NCI-H1105 treated with DMSO at 0.1 percent for 48 hours (cell line): ENCODE measurements around the gene ZMYND8.
"Not testable (repeated sequence)": the region's sequence is repeated elsewhere in the genome, so short reads cannot be mapped to it uniquely, and the experiment has no call there.

Experiments
- DNase-seq: peaks from one replicate; lab custom pipeline; 2025; lab: John Stamatoyannopoulos, UW

Gene ZMYND8

DNA sequence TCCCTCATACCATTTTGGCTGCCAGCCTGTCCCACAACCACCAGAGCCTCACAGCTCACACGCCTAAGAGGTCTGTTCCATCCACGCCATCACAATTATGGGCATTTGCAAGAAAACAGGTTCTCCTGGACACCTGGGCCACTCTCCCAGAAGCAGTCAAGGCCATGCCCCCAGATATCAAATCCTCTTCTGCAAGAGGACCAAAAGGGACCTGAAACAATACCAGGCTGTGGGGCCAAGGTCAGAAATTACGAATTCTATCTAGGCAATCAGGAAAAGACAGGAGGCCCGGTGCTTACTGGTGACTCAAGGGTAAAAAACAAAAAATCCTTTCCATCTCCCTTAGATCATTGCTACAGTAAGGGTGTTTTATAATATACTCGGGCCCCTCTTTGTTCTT is 69.8 kb downstream of the ZMYND8 start:
- DNase-seq = no peak

DNA sequence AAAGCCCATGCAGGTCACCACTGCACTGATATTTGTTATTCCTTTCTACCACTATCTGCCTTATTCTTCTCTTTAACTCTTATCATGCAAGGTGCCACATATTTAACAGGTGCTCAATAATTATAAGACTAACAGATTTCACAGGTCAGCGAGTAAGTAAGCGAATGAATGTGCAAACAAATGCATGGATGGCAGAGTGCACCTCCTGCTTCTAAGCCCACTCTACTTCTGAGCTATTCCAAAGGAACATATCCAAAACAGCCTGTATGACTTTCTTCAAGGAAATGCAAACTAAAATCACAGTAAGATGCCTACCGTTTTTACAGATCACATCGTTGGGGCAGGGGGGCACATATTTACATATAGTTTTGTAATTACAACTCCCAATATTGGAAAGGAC is 71.3 kb downstream of the ZMYND8 start:
- DNase-seq = no peak

DNA sequence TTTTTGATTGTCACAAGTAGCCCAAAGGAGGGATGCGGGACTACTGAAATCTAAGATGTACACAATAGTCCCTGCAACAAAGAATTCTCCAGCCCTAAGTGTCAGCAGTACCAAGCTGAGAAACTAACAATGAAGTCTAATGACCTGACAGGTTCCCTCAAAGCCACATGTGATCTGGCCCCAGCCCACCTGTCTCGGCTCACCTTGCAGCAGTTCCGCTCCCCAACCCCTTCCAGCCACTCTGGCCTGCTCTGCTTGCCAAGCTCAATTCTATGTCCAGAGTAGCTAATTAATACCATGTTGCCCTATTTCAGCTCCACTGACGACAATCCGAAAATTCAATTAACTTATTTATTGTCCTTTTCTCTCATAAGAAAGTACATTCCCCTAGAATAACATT is 72.1 kb downstream of the ZMYND8 start:
- no peak for DNase-seq

DNA sequence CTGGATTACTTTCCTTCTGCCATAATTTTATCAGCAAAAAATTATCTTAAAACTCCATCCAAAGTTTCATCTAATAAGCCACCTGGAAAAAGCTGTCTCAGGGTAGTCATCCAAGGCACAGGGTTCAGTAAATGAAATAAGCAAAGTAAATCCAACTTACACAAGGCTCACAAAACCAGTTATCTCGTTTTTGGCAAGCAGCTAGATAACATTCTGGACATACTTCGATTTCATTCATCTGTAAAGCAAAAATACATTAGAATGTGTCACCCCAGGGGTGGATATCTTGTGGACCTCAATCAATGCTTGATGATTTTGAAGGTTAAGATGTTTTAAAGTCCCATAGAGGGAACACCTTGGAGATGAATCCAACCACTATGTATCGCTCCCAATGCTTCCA is 73.1 kb downstream of the ZMYND8 start:
- DNase-seq = no peak

DNA sequence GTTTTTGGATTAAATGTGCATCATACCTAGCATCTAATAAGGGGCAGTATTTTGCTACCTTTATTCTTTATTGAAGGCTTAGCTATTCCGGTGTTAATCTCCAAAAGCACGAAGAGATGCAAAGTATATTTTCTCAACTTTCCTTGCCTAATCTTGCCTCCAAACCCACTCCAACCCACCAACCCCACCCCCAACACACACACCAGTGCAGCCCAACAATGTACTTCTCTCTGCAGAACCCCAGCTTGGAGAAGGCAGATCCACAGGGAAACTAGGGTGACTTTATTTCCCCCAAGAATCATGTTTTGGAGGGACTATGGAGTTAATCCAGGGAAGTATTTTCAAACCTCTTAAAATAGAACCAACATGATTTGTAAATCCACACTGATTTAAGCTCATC is 73.6 kb downstream of the ZMYND8 start:
- DNase-seq = no peak

DNA sequence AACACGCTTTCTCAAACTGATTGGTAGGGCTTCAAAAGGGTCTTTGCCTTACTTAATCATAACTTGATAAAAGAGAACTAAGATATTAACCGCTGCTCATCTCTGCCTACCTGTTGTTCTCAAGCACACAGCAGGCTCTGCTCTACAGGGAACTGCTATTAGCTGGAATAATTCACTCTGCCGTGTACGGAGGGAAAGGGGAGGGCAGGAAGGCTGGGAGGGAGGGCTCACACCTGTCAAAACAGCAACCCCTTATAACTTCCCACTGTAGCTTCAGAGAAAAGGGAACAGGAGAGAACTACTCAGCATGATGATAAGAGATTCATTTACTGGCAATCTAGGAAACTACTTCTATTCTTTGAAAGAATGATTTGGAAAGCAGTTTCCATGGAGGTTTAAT is 75.1 kb downstream of the ZMYND8 start:
- DNase-seq = peak; percentile 85

DNA sequence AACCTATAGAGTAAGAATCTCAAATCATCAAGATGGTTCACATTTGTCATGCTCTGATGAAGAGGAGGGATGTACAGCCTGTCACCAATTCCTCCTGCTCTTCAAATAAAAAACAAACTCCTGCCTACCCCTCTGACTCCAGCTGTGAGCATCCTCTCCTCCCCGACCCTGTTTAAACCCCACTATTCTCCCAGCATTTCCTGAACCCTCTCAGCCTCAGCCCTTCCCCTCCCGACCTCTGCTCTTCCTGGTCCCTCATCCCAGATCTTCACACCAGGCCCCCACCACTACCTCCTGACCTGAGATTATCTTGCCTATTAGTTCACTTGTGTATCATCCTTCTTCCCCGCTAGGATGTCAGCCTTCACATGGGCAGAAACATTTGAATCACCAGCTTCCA is 75.8 kb downstream of the ZMYND8 start:
- no peak for DNase-seq

DNA sequence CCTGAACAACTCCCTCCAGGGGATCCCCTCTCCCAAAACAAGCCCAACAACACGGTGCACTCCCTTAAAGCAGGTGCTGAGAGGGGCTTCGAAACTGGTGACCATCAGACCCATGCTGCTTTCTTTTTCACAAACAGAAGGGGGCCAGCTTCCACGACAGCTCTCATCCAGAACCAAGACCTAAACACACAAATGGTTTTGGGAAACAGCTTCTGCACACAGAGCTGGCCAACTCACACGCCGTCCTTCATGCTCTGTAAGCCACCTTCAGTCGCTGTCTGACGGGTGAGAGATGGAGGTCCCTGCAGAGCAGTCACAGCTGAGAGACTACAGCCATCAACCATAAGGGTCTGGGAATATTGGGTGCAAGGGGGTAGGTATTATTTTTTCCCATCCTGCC is 76.3 kb downstream of the ZMYND8 start:
- DNase-seq = no peak

DNA sequence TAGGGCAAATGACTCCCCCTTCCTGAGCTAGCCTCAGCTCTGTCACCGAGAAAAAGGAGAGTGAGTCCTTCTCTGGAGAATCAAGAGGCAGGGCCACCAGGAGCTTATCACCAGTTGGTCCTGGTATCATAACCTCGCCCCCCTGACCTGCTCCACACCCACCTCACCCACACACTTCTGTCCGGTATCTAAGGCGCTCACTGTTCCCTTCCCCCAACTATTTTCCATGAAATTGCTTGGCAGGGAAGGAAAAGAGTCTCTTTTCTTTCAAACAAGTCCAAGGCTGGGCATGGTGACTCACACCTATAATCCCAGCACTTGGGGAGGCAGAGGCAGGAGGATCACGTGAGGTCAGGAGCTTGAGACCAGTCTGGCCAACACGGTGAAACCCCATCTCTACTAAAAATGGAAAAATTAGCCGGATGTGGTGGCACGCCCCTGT is 77.6 kb downstream of the ZMYND8 start:
- DNase-seq = no peak

DNA sequence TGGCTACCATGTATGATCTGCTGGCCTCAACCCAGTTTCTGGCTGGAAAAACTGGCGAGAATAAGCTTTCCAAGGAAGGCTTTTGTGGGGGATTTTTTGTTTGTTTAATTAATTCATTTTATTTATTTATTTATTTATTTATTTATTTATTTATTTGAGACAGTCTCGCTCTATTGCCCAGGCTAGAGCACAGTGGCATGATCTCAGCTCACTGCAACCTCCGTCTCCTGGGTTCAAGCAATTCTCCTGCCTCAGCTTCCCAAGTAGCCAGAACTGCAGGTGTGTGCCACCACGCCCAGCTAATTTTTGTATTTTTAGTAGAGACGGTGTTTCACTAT is 79.0 kb downstream of the ZMYND8 start:
- not testable (repeated sequence) for DNase-seq

DNA sequence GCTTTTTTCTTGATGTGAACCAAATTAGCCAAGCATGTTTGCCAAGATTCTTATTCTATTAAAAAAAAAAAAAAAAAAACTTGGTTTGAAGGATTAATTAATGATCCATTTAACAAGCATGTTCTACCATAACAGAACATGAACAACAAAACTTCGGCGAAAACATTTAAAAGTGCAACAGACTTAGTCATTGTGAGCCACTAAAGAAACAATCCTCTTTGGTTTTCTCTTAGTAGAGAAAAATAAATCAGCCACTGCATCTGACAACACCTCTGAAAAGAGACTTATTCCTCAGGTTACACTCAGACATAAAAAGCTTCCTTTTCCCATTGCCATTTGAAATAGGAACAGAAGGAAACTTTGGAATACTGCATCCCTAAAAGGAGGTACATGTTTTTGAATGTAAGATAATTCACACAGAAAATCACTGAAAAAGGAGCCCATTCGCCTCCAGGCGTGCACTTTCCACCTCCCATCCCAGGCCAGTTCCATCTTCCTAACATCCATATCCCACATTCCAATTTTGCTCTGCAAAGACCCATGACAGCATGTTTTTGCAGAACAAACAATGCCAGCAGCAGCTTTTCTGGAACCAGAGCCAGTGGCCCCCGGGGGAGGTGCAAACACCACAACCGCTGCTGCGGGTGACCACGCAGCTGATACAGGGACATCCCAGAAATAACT is 79.5 kb downstream of the ZMYND8 start:
- no peak for DNase-seq

DNA sequence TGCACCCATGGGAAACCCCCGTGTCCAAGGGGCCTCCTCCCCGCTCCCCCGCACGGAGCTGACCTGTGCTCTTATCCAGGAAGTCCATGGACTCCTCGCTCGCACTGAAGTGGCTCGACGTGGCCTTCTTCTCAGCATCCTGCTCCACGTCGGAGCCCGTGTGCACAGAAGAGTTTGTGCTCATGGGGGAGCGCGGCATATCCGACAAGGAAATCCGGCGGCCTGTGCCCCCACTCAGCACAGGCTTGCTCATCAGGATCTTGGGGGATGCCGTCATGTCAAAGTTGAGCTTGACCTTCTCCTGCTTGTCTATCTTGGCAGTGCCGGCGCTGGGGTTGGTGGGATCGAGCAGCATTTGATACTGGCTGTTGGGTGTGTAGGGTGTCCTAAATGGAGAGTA is 80.2 kb downstream of the ZMYND8 start:
- no peak for DNase-seq

DNA sequence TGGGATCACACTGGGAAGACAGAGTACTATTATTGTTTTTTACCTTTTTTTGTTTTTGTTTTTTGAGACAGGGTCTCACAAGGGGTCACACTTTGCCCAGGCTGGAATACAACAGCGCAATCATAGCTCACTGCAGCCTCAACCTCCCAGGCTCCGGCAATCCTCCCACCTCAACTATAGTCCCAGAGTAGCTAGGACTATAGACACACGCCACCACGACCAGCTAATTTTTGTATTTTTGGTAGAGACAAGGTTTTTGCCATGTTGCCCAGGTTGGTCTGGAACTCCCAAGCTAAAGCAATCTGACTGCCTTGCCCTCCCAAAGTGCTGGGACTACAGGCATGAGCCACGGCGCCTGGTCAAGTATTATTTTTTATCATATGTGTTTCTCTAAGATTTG is 81.0 kb downstream of the ZMYND8 start:
- DNase-seq = no peak

DNA sequence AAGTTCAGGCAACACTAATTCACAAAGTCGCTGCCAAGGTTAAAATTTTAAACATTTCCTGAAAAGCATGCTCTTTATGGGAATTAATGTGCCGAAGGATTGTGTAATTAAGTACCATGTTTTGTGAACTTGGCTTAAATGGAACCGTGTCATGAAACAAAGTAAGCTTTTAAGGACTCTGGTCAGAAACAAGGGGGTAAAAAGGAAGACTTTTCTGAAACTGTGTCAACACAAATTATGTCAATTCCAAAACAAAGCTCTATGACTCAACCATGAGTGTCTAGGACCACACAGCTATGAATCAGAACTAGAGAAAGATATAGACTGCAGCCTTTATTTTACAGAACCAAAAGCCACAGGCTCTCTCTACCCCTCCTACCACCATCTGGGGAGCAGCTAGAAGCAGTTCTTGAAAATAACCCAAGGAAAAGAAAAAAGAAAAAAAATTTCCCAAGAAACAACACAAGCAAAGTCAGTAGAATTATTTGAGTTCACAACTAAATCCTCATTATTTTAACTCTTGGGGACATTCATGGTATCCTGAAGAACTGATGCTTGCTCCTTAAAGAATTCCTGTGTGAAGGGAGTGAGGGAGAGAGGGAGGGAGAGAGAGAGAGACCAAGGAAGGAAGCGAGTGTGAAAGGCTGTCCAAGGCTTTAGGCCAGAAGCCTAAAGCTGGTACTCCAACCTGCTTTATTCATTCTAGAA is 81.9 kb downstream of the ZMYND8 start:
- no peak for DNase-seq

DNA sequence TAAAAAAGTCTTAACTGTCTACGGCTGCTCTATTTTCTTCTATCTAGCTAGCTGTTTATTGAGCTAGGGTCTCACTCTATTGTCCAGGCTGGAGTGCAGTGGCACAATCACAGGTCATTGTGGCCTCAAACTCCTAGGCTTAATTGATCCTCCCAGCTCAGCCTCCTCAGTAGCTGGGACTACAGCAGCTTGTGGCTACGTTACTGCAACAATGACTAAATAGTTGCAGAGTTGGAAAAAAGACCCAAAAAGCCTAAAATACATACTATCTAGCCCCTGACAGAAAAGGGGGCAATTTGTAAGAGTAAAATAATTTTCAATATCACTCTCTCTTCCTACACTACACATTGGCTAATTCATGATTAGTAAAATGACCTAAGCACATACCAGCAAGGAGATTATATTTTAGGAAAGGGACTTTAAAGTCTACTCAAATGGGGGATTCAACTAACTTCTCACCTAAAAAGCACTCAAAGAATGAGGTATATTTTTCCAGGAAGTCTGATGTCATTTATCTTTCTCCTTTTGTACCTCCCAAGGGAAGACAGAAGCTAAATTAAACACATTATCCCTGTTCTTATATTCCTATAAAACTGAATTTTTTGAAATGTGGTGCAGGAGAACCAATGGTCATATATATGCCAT is 82.8 kb downstream of the ZMYND8 start:
- DNase-seq = no peak

DNA sequence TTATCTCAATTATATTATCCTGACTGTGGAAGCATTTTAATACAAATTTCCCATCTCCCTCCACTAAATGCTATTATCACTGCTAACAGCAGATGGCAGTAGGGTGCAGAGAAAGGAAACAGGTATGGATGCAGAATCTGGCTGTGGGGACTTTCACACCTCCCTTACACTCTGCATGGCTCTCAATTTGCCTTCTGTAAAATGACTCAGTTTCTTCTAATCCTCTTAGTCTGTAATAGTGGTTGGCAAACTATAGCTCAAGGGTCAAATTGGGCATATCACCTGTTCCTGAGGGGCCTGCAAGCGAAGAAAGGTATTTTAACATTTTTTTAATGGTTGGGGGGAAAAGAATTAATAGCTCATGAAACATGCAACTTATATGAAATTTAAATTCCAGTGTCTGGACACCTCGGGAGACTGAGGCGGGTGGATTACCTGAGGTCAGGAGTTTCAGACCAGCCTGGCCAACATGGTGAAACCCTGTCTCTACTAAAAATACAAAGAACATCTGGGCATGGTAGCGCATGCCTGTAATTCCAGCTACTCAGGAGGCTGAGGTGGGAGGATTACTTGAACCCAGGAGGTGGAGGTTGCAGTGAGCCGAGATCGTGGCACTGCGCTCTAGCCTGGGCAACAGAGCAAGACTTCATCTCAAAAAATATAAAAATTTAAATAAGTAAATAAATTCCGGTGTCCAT is 83.5 kb downstream of the ZMYND8 start:
- peak; percentile 67 for DNase-seq

DNA sequence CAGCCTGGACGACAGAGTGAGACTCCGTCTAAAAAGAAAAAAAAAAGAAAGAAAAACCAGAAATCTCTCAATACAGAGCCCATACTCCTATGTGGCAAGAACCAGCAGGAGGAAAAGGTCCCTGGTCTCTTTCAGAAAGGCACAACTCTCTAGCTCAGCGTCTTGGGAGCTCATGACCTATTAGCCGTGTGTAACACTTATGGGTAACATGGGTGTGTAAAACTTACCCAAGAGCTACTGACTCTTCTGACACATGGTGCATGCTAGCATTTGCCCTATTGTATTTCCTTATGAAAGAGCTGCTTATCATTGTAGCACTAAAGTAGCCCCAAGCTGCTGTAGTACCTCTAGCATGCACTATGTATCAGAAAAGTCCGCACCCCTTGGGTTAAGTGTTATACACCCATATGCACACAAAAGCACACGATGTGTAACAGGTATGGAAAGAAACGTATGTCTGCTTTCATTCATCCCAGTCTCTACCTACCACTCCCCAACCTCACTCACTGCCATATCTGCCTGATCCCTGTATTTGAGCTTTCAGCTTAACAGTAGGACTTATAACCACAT is 85.4 kb downstream of the ZMYND8 start:
- no peak for DNase-seq

DNA sequence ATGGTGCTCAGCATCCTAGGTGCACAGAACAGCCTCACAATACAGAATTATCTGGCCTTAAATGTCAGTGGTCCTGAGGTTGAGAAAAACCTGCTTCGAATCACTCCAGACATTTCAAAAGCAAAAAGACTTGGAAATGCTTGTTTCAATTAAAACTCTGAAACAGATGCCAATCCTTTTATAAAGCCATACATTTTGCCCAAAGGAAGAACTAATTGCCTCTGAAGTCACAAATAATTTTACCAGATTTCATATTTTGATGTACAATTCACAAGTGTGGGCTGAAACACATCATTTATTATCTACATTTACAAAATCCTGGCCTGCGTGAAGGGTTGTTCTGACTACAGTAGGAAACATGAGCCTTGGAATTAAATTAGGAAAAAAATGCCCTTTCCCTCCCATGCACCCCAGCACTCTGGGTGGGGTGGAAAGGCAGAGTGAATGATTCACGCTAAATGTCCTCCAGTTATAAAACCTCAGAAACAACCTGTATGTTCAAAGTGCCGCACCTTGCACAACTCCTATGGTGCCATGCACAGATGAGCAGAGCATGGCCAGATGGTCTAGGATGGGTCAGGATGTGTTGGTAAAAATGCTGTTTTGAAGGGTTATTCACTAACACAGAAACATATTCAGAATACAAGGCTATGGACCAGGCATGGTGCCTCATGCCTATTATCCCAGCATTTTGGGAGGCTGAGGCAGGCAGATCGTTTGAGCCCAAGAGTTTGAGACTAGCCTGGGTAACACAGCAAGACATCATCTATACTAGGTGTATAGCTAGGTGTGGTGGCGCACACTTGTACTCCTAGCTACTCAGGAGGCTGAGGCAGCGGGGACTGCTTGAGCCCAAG is 87.0 kb downstream of the ZMYND8 start:
- no peak for DNase-seq

DNA sequence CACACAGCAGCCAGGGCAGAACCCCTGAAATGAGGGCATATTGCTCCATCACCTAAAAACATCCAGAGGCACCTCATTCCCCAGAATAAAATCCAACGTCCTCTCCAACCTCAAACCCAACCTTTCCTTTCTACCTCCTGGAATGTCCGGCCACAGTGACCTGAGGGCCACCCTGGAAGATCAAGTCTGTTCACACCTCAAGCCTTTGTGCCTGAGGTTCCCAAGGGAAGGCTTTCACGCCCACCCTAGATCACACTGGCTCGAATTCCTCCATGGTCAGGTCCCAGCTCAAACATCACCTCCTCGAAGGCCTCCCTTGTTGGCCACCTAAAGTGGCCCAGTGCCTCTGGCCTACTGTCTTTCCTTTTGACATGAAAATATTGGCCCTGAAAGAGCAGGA is 88.9 kb downstream of the ZMYND8 start:
- no peak for DNase-seq

DNA sequence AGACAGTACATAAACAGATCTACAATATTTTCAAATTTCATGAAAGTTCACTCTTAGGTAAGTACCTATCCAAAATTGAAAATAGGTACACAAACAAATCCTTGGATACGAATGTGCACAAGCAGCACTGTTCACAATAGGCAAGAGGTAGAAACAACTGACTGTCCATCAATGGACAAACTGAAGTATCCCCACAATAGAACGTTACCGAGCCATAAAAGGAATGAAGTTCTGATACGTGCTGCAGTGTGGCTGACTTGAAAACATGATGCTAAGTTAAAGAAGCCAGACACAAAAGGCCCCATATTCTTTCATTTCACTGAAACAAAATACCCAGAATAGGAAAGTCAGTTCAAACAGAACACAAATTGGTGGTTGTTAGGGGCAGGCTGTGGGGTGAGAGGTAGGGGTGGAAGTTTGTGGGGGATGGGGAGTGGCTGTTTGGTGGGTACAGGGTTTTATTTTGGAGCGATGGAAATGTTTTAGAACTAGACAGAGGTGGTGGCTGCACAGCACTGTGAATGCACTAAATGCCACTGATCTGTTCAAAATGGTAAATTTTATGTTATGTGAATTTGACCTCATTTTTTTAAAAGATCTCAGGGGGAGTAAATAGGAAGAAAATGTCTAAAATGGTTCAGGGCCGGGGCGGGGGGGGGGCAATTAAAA is 89.5 kb downstream of the ZMYND8 start:
- DNase-seq = no peak

DNA sequence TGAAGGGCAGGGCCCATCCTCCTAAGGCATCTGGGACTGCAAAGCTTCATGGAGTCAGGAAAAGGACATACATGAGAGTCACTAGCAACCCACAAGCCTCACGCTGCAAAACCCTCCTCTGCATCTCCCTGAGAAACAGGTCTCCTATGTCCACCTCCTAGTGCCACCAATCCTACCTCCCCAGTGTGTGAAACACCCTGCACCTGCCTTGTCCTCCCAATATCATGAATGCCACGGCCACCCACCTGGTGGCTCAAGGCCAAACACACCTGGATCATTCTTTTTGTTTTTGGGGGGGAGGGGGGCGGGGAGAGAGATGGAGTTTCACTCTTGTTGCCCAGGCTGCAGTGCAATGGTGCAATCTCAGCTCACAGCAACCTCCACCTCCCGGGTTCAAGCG is 90.5 kb downstream of the ZMYND8 start:
- peak; percentile 12 for DNase-seq
